Cardiac septum (tissue), 1 donor: Measurements from ENCODE around the gene ATXN3. TPM values are rescaled to one million over a fixed set of nuclear protein-coding genes. Genes with fewer than 3 reads are reported as not detected.

ENCODE experiments used
- DNase-seq: peaks from one replicate; pipeline ENCODE4 v3.0.0-alpha.2; 2020; ENCODE audit warnings: low spot score
- intact Hi-C: fragments of 100-400 bp; cut with DNase I; formaldehyde crosslinking; loops from one replicate; pipeline ENCODE4 v1.14.0; 2022
- long read RNA-seq: library from polyadenylated mRNA; unstranded; transcript quantifications from one replicate; pipeline ENCODE4 v2.0.0, GENCODE V29; 2021
- total RNA-seq: library from RNA; stranded (reverse); fragmentation: NEBNext Ultra II Directional; extraction: Animal tissue kit (Norgen Biotek cat#: 25700); gene quantifications from one replicate; pipeline ENCODE4 v1.2.1, GENCODE V29; 2021
- donor health status: DM: no; HTN: no; CAD: no.

ATXN3 gene
- total RNA-seq = 17.6 TPM
- long read RNA-seq, full-length matches to known transcripts = 19 of 28 reads
- long read RNA-seq, partial matches to known transcripts = 0 of 28 reads
- long read RNA-seq, other reads (novel, unspliced or antisense) = 9 of 28 reads

DNA sequence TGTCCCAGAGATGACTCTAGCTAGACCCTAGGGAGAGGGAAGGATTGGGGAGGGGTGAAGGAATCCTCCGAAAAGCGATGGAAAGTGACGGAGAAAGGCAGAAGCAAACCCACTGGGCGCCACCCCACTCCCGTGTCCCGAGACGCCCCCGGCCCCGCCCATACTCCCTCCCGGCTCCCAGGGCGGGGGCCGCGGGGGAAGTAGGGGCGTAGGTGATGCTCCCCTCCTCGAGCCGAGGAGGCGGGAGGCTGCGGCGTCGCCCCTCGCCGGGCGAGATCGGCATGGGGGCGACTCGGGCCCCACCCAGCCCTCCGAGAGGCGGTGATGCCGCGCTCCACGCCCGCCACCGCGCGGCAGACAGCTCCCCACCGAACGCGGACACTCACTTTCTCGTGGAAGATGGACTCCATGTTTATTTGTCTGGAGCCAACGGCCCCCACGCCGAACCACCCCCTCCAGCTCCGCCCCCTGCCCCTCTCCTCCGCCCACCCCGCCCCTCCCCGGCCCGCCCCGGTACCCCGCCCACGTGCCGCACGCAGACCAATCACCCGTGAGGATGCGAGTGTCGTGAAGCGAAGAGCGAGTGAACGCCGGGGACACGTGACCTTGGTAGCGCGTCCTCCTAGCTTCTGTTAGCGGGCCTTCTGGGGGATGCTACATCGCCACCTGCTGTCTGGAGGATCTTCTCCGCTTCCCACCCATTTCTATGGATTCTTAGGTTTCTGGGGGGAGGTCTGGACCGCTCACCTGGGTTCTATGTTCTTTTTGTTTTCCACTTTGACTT is at the start of gene ATXN3:
Gene ATXN3, minus strand, starts transcription at position 440 of the 784 bp plus-strand sequence. Its CDS starts 30 bp downstream, at position 410.
- intact Hi-C loops = loop anchor here (1.0 to 2.0 kb wide), 2 partner anchors 14 to 67 kb away; partner anchors contain the start of genes CPSF2 and NDUFB1
- peak; percentile 99 for DNase-seq

DNA sequence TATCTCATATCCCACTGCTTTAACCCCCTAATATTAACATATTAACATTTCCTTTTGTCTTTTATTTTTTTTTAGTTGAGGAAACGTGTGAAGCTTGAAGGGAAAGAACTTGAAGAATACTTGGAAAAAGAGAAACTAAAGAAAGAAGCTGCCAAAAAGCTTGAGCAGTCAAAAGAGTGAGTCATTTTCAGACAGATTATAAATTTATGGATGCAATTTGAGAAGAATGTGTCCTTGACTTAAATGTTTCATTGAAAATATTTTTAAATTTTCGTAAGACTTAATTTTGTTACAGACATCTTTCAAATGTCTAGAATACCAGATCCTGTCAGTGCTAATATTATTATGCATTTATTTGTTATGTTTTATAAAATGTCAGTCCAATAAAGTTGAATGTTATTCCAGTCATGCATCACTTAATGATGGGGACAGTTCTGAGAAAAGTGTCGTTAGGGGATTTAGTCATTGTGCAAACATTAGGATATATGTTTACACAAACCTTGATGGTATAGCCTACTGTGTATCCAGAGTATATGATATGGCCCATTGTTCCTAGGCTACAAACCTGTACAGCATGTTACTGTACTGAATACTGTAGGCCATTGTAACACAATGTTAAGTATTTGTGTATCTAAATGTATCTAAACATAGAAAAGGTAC is 48.0 kb upstream of the ATXN3 start:
- intact Hi-C loops = no loop called here
- no peak for DNase-seq

DNA sequence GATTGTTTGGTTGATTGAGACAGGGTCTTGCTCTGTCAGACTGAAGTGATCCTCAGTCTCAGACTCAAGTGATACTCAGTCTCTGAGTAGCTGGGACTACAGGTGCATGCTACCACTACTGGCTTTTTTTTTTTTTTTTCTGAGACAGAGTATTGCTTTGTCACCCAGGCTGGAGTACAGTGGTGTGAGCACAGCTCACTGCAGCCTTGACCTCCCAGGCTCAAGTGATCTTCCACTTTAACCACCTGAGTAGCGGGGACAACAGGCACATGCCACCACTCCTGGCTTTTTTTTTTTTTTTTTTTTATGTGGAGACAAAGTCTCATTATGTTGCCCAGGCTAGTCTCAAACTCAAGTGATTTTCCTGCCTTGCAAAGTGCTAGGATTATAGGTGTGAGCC is 47.2 kb upstream of the ATXN3 start:
- intact Hi-C loops = no loop called here
- no peak for DNase-seq

DNA sequence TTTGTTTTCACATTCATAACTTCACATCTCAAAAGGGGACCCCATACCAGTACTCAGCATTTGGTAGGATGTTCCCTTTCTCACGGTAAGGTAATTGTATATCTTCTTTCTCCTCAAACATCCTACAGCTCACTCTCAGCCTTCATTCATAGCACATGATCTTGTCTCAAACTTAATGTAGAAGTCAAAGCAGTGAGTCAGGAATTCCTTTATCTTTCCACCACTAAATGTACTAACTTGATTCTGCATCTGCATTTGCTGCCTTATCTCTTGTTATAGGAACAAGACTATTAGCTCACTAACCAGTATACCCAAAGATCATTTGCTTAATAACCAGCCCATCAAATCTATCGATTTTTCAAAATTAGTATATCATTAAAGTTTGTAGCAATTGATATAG is 38.3 kb upstream of the ATXN3 start:
- intact Hi-C loops = no loop called here
- DNase-seq = no peak

DNA sequence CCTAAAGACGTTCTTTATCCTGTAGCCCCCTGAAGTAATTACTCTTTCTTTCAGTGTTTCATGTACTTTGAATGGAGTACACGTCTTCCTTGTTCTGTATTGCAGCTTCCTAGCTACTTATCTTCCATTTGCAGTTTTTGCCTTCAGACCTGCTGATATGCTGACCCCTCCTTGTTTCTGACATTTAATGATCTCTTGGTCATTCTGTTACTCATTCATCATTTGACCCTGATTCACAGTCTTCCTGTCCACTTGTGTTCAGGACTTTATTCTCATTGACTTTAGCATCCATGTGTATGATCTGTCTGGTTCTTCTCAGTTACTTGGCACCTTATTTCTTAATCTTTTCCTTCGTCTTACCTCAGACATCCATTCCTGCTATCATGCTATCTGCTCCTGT is 37.6 kb upstream of the ATXN3 start:
- DNase-seq = no peak
- intact Hi-C loops = no loop called here

DNA sequence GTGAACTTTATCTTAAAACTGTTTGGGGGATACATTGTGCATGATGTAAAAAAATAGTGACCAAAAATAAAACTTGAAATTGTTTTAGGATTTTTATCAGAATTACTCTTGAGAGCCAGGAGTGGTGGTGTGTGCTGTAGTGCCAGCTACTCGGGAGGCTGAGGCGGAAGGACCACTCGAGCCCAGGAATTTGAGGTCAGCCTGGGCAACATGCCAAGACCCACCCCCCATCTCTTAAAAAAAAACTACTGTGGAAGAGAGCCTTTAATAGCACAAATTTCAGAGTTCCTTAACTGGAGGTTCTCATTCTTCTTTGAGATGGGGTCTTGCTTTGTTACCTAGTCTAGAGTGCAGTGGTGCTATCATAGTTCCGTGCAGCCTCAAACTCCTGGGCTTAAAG is 36.9 kb upstream of the ATXN3 start:
- intact Hi-C loops = no loop called here
- no peak for DNase-seq

DNA sequence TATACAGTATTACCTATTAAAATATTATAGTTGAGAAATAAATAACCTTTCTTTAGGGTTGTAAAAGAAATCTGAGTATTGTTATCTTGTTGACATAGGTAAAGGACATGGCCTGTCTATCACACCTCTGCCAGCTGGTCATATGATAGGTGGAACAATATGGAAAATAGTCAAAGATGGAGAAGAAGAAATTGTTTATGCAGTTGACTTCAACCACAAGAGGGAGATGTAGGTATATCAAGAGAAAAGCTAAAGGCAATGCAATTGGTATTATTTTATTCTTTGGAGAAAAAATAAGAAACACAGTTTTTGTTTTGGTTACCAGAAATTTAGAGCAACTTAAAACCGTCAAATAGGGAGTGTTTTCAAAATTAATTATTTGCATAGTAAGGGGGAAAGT is 28.9 kb upstream of the ATXN3 start:
- no peak for DNase-seq
- intact Hi-C loops = loop anchor here (5.0 kb wide), 1 partner anchor 547 kb away; no protein-coding TSS in a partner anchor

DNA sequence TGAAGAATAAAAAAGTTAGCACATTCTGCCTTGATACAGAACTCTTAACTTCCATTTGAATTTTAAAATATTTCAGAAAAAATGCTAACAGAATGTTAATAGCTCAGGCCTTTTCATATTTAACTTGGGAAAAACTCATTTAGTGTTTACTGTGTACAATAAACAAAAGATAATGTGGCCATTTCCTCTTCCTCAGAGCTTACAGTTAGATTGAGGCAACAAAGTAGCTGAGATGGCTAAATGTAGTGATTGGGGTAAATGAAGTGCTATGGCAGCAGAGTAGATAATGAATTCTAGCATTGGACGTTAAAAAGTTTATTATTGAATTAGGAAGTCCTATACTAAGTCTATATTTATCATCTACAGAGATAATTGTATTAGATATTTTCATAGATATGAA is 28.1 kb upstream of the ATXN3 start:
- intact Hi-C loops = no loop called here
- DNase-seq = no peak

DNA sequence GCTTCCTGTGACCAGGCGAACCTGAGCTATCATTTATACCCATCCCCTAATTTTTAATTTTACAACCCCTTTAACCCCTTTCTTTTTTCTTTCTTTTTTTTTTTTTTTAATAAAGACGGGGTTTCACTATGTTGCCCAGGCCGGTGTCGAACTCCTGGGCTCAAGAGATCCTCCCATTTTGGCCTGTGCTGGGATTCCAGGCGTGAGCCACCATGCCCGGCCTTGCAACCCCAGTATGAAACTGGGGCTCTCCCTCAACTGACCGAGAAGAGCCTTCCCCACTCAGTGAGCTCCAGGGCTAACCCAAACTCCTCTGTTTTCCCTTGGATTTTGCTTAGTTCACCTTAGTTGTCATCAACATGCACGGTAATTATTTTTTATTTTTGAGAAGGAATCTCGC is 16.4 kb upstream of the ATXN3 start:
- DNase-seq = no peak
- intact Hi-C loops = loop anchor here (5.0 kb wide), 3 partner anchors 85 to 560 kb away; no protein-coding TSS in a partner anchor

DNA sequence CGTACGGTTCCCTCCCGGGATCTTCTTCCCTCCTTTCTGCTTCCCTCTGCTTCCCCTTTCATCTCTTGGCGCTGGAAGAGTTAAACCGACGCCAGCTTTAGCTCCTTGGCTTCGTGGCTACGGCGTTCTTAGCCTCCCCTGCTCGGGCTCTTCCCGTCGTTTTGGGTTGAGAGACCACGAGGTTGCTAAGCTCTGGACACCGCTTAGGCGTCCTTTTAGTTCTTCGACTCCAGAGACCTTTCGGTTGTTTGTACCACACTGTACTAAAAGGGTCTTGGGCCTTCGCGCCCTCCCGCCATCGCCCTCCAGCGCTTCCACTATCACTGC is 15.9 kb upstream of the ATXN3 start:
- intact Hi-C loops = loop anchor here (5.0 kb wide), 3 partner anchors 85 to 560 kb away; no protein-coding TSS in a partner anchor

DNA sequence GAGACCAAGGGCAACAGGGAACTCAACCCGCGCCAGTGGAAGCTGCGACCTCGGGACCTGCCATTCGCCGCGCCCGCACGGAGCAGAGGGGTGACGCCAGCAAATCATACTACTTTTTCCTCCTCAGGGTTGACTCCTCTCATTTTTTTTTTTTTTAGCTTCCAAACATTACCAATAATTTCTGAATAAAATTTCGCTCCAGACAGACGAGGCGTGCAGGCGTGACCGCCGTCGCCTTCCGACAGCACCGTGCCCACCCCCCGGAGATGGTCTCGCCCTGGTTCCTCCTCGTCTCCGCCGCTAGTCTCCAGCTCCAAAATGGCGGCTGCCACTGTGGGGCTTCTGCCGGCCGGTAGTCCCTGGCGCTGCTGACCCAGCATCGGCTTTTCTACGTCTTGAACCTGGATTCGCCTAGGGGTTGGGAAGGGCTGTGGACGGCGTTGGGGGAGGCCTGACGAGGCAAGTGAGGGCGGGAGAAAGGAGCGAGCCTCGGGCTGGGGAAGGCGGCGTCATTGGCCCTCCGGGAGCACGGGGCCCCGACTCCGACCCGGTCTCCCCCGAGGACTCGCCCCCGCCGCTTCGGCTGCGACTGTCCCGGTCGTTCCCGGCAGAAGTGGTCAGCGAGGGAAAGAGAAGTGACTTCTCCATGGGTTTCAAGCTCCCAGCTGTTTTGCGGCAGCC is 15.4 kb upstream of the ATXN3 start, which contains the start of the genes CPSF2 and NDUFB1:
Gene CPSF2, plus strand, starts transcription at position 300 of the 681 bp plus-strand sequence. CDS start 9,016 bp downstream, outside the sequence.
Gene NDUFB1, minus strand, starts transcription at position 37 of the 681 bp plus-strand sequence. CDS start 4,069 bp downstream, outside the sequence.
- peak; percentile 95 for DNase-seq
- intact Hi-C loops = loop anchor here (2.0 to 5.0 kb wide), 4 partner anchors 15 to 560 kb away; partner anchors contain the start of gene ATXN3

More for the DNA sequence above, 15.9 kb upstream of the ATXN3 start:
- no peak for DNase-seq

DNA sequence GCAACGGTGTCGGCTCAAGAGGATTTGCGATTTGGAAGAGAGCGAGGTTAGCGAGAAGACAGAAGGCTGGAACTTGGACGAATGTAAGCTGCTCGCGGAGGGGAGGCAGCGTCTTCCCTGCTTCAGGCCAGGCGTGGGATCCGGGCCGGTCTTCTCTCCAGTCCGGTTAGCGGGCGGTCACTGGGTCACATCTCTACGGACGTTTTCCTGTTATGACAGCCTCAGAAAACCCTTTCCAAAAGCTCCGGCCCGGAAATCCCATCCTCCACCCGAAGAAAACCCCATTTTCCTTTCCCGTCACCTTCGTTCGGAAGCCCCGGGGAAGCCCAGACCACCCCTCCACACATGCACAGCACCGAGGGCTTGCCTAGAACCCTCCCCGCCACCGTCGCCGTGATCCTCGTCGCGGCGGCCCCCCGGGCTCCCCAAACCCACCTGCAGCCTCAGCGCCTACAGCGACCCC is 14.9 kb upstream of the ATXN3 start:
- intact Hi-C loops = loop anchor here (2.0 to 5.0 kb wide), 4 partner anchors 14 to 561 kb away; partner anchors contain the start of gene ATXN3
- DNase-seq = no peak

DNA sequence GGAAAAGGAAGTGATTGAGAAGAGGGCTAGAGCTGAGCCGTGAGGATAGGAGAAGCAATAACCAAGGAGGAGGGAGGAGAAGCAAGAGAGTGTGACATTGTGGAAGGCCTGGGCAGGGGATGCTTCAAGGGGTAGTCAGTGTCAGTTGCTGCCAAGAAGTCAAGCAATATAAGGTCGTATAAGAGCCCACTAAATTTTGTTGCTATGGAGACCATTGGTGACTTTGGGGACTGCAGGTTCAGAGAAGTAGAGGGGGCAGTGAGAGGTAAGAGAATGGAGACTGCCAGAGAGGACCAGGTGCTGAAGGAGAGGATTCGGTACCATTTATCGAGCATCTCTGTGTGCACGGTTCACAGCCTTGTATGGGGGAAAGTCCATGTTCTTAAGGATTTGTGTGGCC is 3.1 kb upstream of the ATXN3 start:
- intact Hi-C loops = no loop called here
- no peak for DNase-seq

DNA sequence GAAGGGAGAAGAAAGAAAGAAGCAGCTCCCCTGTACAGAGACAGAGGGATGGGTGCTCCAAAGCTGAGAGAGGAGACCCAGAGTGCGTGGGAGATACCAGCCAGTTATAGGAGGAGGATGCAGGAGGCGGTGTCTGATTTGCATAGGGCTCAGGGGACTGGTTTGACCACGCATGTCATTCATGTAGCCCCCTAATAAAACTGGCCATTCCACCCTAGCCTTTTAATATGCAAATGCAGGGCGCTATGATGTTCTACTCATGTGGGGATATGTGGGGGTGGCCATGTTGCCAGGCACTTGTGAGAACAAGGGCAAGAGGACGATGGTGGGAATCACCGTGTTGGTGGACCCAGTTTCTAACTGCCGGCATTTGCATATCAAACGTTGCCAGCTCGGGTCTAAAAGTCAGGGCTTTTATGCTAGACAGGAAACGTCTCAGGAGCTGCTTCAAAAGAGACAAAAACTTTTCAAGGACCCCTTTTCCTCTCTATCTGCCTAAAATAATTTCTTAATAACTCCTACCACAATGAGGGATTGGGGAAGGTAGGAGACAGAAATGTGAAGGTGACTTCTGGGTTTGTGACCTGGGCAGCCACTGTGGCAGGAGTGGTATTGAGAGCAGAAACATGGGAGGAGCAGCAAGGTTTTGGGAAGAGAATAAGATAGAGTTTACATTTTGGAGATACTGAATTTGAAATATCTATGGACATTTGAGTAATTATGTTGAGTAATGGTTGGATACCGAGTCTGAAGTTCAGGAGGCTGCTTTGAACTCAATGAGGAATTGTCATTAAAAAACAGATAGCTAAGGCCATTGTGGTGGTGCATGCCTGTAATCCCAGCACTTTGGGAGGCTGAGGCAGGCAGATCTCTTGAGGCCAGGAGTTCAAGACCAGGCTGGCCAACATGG is 2.2 kb upstream of the ATXN3 start:
- no peak for DNase-seq
- intact Hi-C loops = no loop called here

DNA sequence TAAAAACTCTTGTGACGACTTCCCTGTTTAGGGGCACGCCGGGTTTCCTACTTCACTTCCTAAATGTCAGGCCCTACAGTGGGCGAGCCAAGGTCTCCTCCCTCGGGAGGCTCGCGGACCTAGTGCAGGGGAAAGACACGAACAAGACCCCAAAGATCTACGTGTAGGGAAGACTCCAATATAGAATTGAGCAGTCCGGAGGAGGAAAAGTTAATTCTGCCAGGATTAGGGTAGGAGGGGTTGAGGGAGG is 564 bp downstream of the ATXN3 start:
- intact Hi-C loops = loop anchor here (1.0 to 2.0 kb wide), 2 partner anchors 15 to 67 kb away; partner anchors contain the start of genes CPSF2 and NDUFB1
- DNase-seq = peak; percentile 76

DNA sequence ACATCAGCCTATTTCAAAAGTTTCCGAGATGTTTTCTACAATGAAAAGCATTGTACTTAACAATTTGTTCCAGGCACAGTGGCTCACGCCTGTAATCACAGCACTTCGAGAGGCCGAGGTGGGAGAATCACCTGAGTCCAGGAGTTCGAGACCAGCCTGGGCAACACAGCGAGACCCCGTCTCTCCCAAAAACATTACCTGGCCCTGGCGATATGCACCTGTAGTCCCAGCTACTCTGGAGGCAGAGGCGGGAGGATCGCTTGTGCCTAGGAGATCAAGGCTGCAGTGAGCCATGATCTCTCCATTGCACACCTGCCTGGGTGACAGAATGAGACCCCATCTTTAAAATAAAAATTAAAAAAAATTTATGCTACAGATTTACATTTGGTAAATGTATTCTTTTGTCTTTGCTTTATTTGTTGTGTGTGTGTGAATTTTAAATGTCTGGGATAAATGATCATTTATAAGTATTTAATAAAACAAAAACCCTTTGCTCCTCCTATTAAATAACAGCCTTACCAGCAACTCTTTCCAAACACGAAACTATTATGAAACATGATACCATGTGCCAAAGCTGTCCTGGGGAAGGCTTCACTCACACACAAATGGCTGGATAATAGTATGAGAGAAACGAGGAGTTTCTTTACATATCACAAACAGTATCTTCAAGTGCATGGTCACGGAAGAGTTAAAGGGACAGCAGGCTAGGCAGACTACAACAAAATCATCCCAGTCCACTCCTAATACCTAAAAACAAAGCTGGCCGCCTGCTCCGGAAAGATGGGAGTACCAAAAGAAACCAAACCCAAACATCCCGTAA is 1.1 kb downstream of the ATXN3 start:
- intact Hi-C loops = no loop called here
- DNase-seq = no peak

DNA sequence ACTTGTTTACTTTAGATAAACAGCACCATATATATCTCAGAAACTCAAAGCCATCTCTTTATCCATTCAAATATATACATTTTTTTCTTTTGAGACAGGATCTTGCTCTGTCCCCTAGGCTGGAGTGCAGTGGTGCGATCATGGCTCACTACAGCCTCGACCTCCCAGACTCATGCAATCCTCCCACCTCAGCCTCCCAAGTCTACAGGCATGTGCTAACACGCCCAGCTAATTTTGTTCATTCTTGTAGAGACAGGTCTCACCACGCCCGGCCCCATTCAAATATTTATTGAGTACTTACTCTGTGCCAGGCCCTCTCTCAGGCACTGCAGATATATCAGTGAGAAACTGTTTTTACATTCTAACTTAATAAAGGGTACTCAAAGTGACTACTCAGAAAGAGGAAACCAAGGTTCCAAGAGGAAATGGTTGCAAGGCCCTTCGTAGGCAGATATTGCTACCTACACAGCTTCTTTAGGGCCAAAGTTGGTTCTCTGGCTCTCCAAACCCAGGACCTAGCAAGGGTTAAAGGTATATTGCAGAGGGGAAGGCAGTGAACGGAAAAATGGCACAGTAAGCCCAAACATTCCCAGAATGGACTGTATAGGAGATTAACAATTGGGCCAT is 2.9 kb downstream of the ATXN3 start:
- DNase-seq = no peak
- intact Hi-C loops = no loop called here

DNA sequence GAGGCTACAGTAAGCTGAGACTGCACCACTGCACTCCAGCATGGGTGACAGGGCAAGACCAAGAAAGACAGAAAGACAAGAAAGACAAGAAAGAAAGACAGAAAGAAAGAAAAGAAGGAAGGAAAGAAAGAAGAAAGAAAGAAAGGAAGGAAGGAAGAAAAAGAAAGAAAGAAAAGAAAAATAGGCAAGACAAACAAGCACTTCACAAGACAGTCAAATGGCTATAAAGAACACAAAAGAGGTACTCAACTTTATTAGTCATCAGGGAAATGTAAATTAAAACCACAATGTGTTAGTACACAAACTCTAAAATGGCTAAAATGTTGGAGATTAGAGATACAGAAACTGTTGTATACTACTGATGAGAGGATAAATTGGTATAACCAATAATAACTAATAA is 6.6 kb downstream of the ATXN3 start:
- intact Hi-C loops = no loop called here
- DNase-seq = no peak
